GM12878 (cell line): ENCODE results near the gene ESRRG. TPM values are rescaled to one million over a fixed set of nuclear protein-coding genes. Genes with fewer than 3 reads are reported as not detected.

ENCODE experiments used
- ATAC-seq: fragments of 200-7000 bp; cut with Tn5 transposase; 3 replicates; pipeline ENCODE4 v1.9.1; 2020; ENCODE audit warnings: mild to moderate bottlenecking, moderate library complexity
- BruUV-seq: library from RNA; stranded (reverse); fragments of 400-500 nt; replicated peaks from 2 replicates; lab custom pipeline; 2021; lab: Mats Ljungman, UMichigan
- CTCF ChIA-PET: fragments of 300-600 bp; sonication (Branson Sonifier 250); formaldehyde crosslinking; extraction: SDS; loops from one replicate; lab custom pipeline; 2021; ENCODE audit warnings: inconsistent platforms; lab: Yijun Ruan, JAX
- POLR2A ChIA-PET: fragments of 350-600 bp; formaldehyde crosslinking; extraction: SDS; loops from one replicate; lab custom pipeline; 2021; ENCODE audit warnings: inconsistent platforms; lab: Charles Lee
- RAD21 ChIA-PET: fragments of 300-600 bp; sonication (Branson Sonifier 250); formaldehyde crosslinking; loops from one replicate; lab custom pipeline; 2023; ENCODE audit warnings: antibody characterized with exemption; ENCODE audit not compliant: unreplicated experiment; lab: Charles Lee
- SMC1A ChIA-PET: fragments of 300-600 bp; sonication (Branson Sonifier 250); formaldehyde crosslinking; loops from one replicate; lab custom pipeline; 2023; ENCODE audit not compliant: unreplicated experiment, uncharacterized antibody; lab: Charles Lee
- DNase-seq: peaks from one replicate; pipeline ENCODE4 v3.0.0-alpha.2; 2011; ENCODE audit warnings: low read depth, low spot score
- FAIRE-seq: peaks from 3 replicates; lab custom pipeline; 2011; peaks lifted over from hg19 to GRCh38; lab: Jason Lieb, UNC
- H2AFZ ChIP-seq: 2 replicates; pipeline ENCODE4 v1.6.0; 2011; ENCODE audit warnings: low read depth, low read length, control low read depth; ENCODE audit not compliant: control insufficient read depth
- H3K27ac ChIP-seq: 2 replicates; pipeline ENCODE4 v1.5.1; 2011; ENCODE audit warnings: control low read depth; ENCODE audit not compliant: control insufficient read depth, insufficient read depth
- H3K27me3 ChIP-seq, 2 experiments: replicated peaks in 1 of 2; 2 replicates each; pipeline versions ENCODE4 v1.6.0 to v1.6.1; 2011; ENCODE audit warnings: low read length in 1 of 2; ENCODE audit not compliant: control insufficient read depth in 2 of 2, insufficient read depth in 2 of 2
- H3K36me3 ChIP-seq, 2 experiments: 2 replicates each; pipeline ENCODE4 v1.5.1; 2011; ENCODE audit warnings: low read length in 1 of 2; ENCODE audit not compliant: control insufficient read depth in 2 of 2, insufficient read depth in 2 of 2
- H3K4me1 ChIP-seq: 2 replicates; pipeline ENCODE4 v1.6.1; 2011; ENCODE audit warnings: mild to moderate bottlenecking, low read length, moderate library complexity, mixed read lengths; ENCODE audit not compliant: control insufficient read depth, insufficient read depth
- H3K4me2 ChIP-seq: 2 replicates; pipeline ENCODE4 v1.6.0; 2011; ENCODE audit warnings: control low read depth; ENCODE audit not compliant: control insufficient read depth, insufficient read depth
- H3K4me3 ChIP-seq: fragments of 200-600 bp; sonication (generic); 2 replicates; pipeline ENCODE4 v1.5.1; 2016
- H3K79me2 ChIP-seq: 2 replicates; pipeline ENCODE4 v1.6.0; 2011; ENCODE audit warnings: low read length; ENCODE audit not compliant: control insufficient read depth, insufficient read depth
- H3K9ac ChIP-seq: 2 replicates; pipeline ENCODE4 v1.8.0; 2011; ENCODE audit warnings: low read length, control low read depth, mixed read lengths; ENCODE audit not compliant: control insufficient read depth, insufficient read depth
- H3K9me3 ChIP-seq: replicated peaks from 3 replicates; pipeline ENCODE4 v1.5.1; 2011; ENCODE audit warnings: mild to moderate bottlenecking, low read length; ENCODE audit not compliant: control insufficient read depth, insufficient read depth
- H4K20me1 ChIP-seq: 2 replicates; pipeline ENCODE4 v1.6.0; 2011; ENCODE audit not compliant: control insufficient read depth, insufficient read depth
- ASH2L ChIP-seq: fragments of 300-600, 200-600 bp; sonication (generic); IDR thresholded peaks from 2 replicates; pipeline ENCODE4 v1.6.1; 2017; ENCODE audit warnings: low read depth, mild to moderate bottlenecking, borderline replicate concordance
- BCL11A ChIP-seq: IDR thresholded peaks from 2 replicates; pipeline ENCODE4 v1.6.1; 2011; ENCODE audit warnings: low read depth, low read length
- CHD2 ChIP-seq: IDR thresholded peaks from 2 replicates; pipeline ENCODE4 v1.6.1; 2011; ENCODE audit warnings: low read depth, low read length, improper control_type of control experiment, borderline replicate concordance
- HDGF ChIP-seq: fragments of 450-650 bp; IDR thresholded peaks from 2 replicates; pipeline ENCODE4 v1.6.1; 2016; ENCODE audit warnings: antibody characterized with exemption
- IKZF2 ChIP-seq, 2 experiments: fragments of 450-650 bp; IDR thresholded peaks; 2 replicates each; pipeline ENCODE4 v1.6.1; 2017; ENCODE audit warnings: mild to moderate bottlenecking in 2 of 2, moderate library complexity in 2 of 2
- NBN ChIP-seq: fragments of 450-650 bp; IDR thresholded peaks from 2 replicates; pipeline ENCODE4 v1.6.1; 2016
- NFXL1 ChIP-seq: fragments of 450-650 bp; IDR thresholded peaks from 2 replicates; pipeline ENCODE4 v1.6.1; 2017; ENCODE audit warnings: antibody characterized with exemption, mild to moderate bottlenecking, borderline replicate concordance
- NKRF ChIP-seq: fragments of 450-650 bp; conservative IDR thresholded peaks from 2 replicates; pipeline ENCODE4 v1.6.1; 2017; ENCODE audit warnings: mild to moderate bottlenecking, moderate library complexity
- NR2F1 ChIP-seq: fragments of 450-650 bp; conservative IDR thresholded peaks from 2 replicates; pipeline ENCODE4 v1.6.1; 2017; ENCODE audit warnings: mild to moderate bottlenecking
- RBBP5 ChIP-seq: fragments of 200-600 bp; sonication (generic); conservative IDR thresholded peaks from 2 replicates; pipeline ENCODE4 v1.6.1; 2016
- TAF1 ChIP-seq: IDR thresholded peaks from 2 replicates; pipeline ENCODE4 v1.6.1; 2011; ENCODE audit warnings: mild to moderate bottlenecking, low read depth, low read length, borderline replicate concordance
- ZNF687 ChIP-seq: fragments of 450-650 bp; IDR thresholded peaks from 2 replicates; pipeline ENCODE4 v1.6.1; 2017; ENCODE audit warnings: mild to moderate bottlenecking, moderate library complexity
- whole genome bisulfite sequencing: methylation state at CpG from one replicate; pipeline ENCODE4 v1.1.6; 2016; ENCODE audit warnings: low lambda C conversion rate; ENCODE audit not compliant: insufficient replicate concordance, insufficient coverage; ENCODE audit errors: missing lambda C conversion rate; 5-methylcytosine and 5-hydroxymethylcytosine counted together
- in situ Hi-C: fragments of 300-500 bp; cut with MboI; formaldehyde crosslinking; loops from 9 replicates; pipeline ENCODE4 v1.14.3; 2018; ENCODE audit warnings: mixed read lengths
- intact Hi-C: fragments of 100-400 bp; cut with micrococcal nuclease; formaldehyde crosslinking; loops from one replicate; pipeline ENCODE4 v1.14.2; 2022; ENCODE audit not compliant: unreplicated experiment
- polyA plus RNA-seq, 11 experiments: library from polyadenylated mRNA; depleted of rRNA in 4 of 11; unstranded in 6 of 11; stranded (reverse) in 5 of 11; fragments of >200 nt; fragmentation: Nextera tagmentation in 4 of 11; fragmentation: Illumina TruSeq in 1 of 11; extraction: Ambion mirVana in 4 of 11; extraction: Trizol in 1 of 11; gene quantifications; 1 replicate in 1 of 11; 2 replicates in 10 of 11; pipeline versions ENCODE4 v1.2.1 to v1.2.3, GENCODE V29; 2011 to 2016; ENCODE audit warnings: inconsistent platforms in 2 of 11, missing spikeins in 2 of 11, low read depth in 1 of 11
- total RNA-seq, 4 experiments: library from RNA; depleted of rRNA in 3 of 4; stranded (reverse); fragments of >200 nt in 3 of 4; fragmentation: Illumina TruSeq in 1 of 4; extraction: Trizol in 1 of 4; gene quantifications; 2 replicates each; pipeline versions ENCODE4 v1.2.1 to v1.2.3, GENCODE V29; 2013 to 2021
- TF ChIP-seq, protein P1 (sequence below): fragments of 150-350 bp; IDR thresholded peaks from 2 replicates; pipeline ENCODE4 v1.6.1; 2016; ENCODE audit warnings: low read depth, low read length

The ESRRG gene
- total and polyA plus RNA-seq, 10 of the 15 experiments (the other 5 are each of a cell fraction or from before 2014, with no cell fraction given) = 0.03 TPM; not detected in 9

DNA sequence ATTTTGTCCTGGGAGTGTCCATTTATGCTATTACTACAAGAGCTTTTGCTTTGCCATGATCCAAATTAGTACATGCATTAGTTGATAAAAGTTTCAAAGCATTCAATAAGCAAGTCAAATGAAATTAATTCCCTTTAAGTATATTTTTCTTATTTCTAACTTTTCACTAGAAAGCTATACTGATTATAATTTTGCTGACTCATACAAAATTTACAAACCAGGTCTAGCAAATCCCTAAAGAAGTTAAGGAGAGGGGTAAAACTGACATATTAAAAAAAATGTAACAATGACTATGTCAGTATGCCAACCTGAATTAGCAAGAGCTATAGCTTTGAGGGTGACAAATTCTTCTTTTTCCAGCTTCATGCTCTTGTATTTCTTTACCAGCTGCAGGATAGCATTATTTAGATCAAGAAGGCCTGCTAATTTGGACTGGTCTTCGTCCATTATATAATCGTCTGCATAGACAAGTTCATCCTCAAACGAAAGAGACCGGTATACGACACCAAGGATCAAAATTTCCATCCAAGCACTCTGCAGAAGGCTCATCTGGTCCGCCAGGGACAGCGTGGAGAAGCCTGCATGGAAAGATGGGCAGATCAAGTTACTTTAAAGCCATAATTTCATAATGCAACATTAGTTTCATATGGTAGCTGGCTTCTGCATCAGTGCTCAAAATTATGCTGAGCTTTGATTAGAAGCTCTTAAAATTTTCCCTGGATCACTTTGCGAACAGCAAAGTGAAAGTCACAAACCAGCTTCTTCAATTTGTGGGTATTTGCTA is 204.2 kb downstream of the ESRRG start:
- Histone ChIP-seq H3K79me2 (no peaks in the 10 kb centered on the region), H3K9me3 (no peaks in the 10 kb centered on the region), H3K27ac (no peak overlapping the region), H3K4me1 (no peaks in the 10 kb centered on the region), H3K4me3 (no peak overlapping the region), H3K9ac (no peak overlapping the region), H4K20me1 (no peaks in the 10 kb centered on the region), H3K27me3 (no peaks in the 10 kb centered on the region), H3K36me3 (no peaks in the 10 kb centered on the region), H3K4me2 (no peak overlapping the region), H2AFZ (no peak overlapping the region)
- FAIRE-seq (no peak), DNase-seq (no peak), ATAC-seq (no peak)
- SMC1A ChIA-PET = interaction anchor here (0.6 to 1.3 kb wide), 4 partner anchors 8 to 318 kb away, joined by 3 read pairs; no protein-coding TSS in a partner anchor
- POLR2A ChIA-PET = interaction anchor here (0.7 kb wide), 1 partner anchor 14 kb away, joined by 3 read pairs; no protein-coding TSS in a partner anchor
- no TSS peak for BruUV-seq
- RAD21 ChIA-PET = no interaction called here
- 31% methylated on average over 8 of the region's 8 CpGs for whole genome bisulfite sequencing
- in situ Hi-C loops = no loop called here
- CTCF ChIA-PET = interaction anchor here (0.7 kb wide), 1 partner anchor 880 kb away, joined by 3 read pairs; no protein-coding TSS in a partner anchor
- intact Hi-C loops = no loop called here
- TF ChIP-seq ZNF687 = no peak
- TF ChIP-seq HDGF = no peak
- TF ChIP-seq NKRF = no peak
- TF ChIP-seq NFXL1 = no peak
- TF ChIP-seq, protein P1, sequence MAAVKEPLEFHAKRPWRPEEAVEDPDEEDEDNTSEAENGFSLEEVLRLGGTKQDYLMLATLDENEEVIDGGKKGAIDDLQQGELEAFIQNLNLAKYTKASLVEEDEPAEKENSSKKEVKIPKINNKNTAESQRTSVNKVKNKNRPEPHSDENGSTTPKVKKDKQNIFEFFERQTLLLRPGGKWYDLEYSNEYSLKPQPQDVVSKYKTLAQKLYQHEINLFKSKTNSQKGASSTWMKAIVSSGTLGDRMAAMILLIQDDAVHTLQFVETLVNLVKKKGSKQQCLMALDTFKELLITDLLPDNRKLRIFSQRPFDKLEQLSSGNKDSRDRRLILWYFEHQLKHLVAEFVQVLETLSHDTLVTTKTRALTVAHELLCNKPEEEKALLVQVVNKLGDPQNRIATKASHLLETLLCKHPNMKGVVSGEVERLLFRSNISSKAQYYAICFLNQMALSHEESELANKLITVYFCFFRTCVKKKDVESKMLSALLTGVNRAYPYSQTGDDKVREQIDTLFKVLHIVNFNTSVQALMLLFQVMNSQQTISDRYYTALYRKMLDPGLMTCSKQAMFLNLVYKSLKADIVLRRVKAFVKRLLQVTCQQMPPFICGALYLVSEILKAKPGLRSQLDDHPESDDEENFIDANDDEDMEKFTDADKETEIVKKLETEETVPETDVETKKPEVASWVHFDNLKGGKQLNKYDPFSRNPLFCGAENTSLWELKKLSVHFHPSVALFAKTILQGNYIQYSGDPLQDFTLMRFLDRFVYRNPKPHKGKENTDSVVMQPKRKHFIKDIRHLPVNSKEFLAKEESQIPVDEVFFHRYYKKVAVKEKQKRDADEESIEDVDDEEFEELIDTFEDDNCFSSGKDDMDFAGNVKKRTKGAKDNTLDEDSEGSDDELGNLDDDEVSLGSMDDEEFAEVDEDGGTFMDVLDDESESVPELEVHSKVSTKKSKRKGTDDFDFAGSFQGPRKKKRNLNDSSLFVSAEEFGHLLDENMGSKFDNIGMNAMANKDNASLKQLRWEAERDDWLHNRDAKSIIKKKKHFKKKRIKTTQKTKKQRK = no peak
- no peak for TF ChIP-seq NBN
- no peak for TF ChIP-seq TAF1
- TF ChIP-seq ASH2L = no peak
- no peak for TF ChIP-seq BCL11A
- TF ChIP-seq CHD2 = no peak
- no peak for TF ChIP-seq NR2F1
- TF ChIP-seq RBBP5 = no peak
- no peak for TF ChIP-seq IKZF2 (IDR thresholded peaks at IDR 0.05)
